Activated CD8-positive, alpha-beta memory T cell treated with anti-CD3 and anti-CD28 coated beads for 48 hours (primary cell): Measurements from ENCODE around the gene CDX1.

Experiments
- DNase-seq, 3 experiments: peaks; one replicate each; pipeline ENCODE4 v3.0.0-alpha.2; 2020; ENCODE audit warnings: low read depth in 2 of 3, low spot score in 2 of 3

CDX1 gene

GRCh38 chr5:150162142-150162513, 4.5 kb upstream of the CDX1 start:
- no peak for DNase-seq

GRCh38 chr5:150163035-150163434, 3.5 kb upstream of the CDX1 start:
- no peak for DNase-seq

GRCh38 chr5:150163547-150164059, 3.0 kb upstream of the CDX1 start:
- DNase-seq = no peak

GRCh38 chr5:150164211-150164980, 2.2 kb upstream of the CDX1 start:
- no peak for DNase-seq

GRCh38 chr5:150166037-150166649, 435 bp upstream of the CDX1 start:
- DNase-seq = no peak

- DNase-seq = no peak
Observed at GRCh38 chr5:150167512-150167850, 903 bp downstream of the CDX1 start.

GRCh38 chr5:150167908-150168307, 1.3 kb downstream of the CDX1 start:
- DNase-seq = no peak

GRCh38 chr5:150168864-150169263, 2.3 kb downstream of the CDX1 start:
- DNase-seq = no peak

- no peak for DNase-seq
Observed at GRCh38 chr5:150172145-150172544, 5.6 kb downstream of the CDX1 start.

- DNase-seq = no peak
Observed at GRCh38 chr5:150172556-150172955, 6.0 kb downstream of the CDX1 start.

GRCh38 chr5:150173161-150173560, 6.6 kb downstream of the CDX1 start:
- no peak for DNase-seq

- DNase-seq = no peak
Observed at GRCh38 chr5:150174285-150174684, 7.7 kb downstream of the CDX1 start.

GRCh38 chr5:150175076-150175475, 8.5 kb downstream of the CDX1 start:
- DNase-seq = no peak

- DNase-seq = no peak
Observed at GRCh38 chr5:150175536-150175935, 9.0 kb downstream of the CDX1 start.

GRCh38 chr5:150176745-150177477, 10.3 kb downstream of the CDX1 start:
- no peak for DNase-seq

- no peak for DNase-seq
Observed at GRCh38 chr5:150177721-150178120, 11.1 kb downstream of the CDX1 start.

- no peak for DNase-seq
Observed at GRCh38 chr5:150178262-150178661, 11.7 kb downstream of the CDX1 start.

- DNase-seq = no peak
Observed at GRCh38 chr5:150179019-150179620, 12.5 kb downstream of the CDX1 start.

GRCh38 chr5:150180241-150181026, 13.9 kb downstream of the CDX1 start:
- no peak for DNase-seq

- DNase-seq = no peak
Observed at GRCh38 chr5:150181027-150181426, 14.4 kb downstream of the CDX1 start.
